ENCODE data around the gene NUMBL. TPM values are rescaled to one million over a fixed set of nuclear protein-coding genes. Genes with fewer than 3 reads are reported as not detected.
A peak's percentile ranks its signal among the peaks of the same experiment; 100 is the strongest.

The NUMBL gene
- total RNA-seq, 2 experiments from 2014 or later = 4.9 to 8.9 TPM

DNA sequence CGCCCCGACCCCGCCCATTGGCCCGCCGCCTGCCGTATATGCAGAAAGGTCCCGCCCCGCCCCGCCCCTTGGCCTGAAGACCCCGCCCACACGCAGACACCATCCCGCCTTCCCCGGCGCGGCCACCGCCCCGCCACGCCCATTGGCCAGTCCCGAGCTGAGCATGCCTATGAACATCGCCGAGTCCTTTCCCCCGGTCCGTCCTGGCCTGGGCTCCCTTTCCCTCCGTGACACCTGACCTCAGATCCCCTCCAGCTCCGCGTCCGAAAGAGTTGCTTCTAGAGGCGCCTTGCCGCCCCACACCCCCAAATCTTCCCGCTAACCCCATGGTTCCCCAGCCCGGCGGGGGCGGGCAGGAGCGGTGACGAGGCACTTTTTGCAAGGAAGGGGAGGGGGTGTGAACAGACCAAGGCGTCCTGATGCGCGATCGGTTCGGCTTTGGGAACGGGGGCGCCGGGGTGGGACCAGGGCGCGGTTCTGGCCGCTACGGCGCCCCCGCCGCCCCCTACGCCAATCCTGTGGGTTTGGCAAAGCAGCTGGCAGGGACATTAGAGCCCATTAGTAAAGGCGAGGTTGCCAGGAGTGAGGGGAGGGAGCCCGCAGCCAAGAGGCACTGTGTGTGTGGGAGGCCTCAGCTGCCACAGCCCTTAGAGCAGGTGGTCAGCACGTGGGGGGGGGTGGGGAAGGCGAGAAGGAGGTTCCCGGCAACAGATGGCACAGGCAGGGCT is 406 bp upstream of the NUMBL start:
- no peak for TF ChIP-seq EZH2phosphoT487 (IDR thresholded peaks at IDR 0.05; ENCODE audit: borderline replicate concordance, low read depth, low read length)
- TF ChIP-seq, protein P1, sequence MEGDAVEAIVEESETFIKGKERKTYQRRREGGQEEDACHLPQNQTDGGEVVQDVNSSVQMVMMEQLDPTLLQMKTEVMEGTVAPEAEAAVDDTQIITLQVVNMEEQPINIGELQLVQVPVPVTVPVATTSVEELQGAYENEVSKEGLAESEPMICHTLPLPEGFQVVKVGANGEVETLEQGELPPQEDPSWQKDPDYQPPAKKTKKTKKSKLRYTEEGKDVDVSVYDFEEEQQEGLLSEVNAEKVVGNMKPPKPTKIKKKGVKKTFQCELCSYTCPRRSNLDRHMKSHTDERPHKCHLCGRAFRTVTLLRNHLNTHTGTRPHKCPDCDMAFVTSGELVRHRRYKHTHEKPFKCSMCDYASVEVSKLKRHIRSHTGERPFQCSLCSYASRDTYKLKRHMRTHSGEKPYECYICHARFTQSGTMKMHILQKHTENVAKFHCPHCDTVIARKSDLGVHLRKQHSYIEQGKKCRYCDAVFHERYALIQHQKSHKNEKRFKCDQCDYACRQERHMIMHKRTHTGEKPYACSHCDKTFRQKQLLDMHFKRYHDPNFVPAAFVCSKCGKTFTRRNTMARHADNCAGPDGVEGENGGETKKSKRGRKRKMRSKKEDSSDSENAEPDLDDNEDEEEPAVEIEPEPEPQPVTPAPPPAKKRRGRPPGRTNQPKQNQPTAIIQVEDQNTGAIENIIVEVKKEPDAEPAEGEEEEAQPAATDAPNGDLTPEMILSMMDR (conservative IDR thresholded peaks at IDR 0.05; ENCODE audit: low read length) = no peak
- H2AFZ ChIP-seq (ENCODE audit: low read length) = peak overlapping the region; percentile 87
- peaks cover 17% of the 10 kb centered on the region for H3K4me1 ChIP-seq (ENCODE audit: insufficient read depth, low read length, poor library complexity, severe bottlenecking)
- CTCF ChIA-PET (ENCODE audit: unreplicated experiment) = no interaction called here
- intact Hi-C loops (cut with micrococcal nuclease; ENCODE audit: unreplicated experiment) = no loop called here
- DNase-seq (ENCODE audit: low spot score) = peak; percentile 88
- no peaks in the 10 kb centered on the region for H3K79me2 ChIP-seq (ENCODE audit: insufficient read depth, low read depth, low read length)
- H3K9me2 ChIP-seq (ENCODE audit: insufficient read depth, low read length) = no peaks in the 10 kb centered on the region
- no peaks in the 10 kb centered on the region for H4K20me1 ChIP-seq (ENCODE audit: insufficient read depth, low read length)
- POLR2A ChIA-PET = interaction anchor here (0.6 to 0.9 kb wide), 4 partner anchors 25 to 1148 kb away, joined by 3 to 5 read pairs (median 4); no protein-coding TSS in a partner anchor
- peak overlapping the region; percentile 95 for H3K4me2 ChIP-seq (ENCODE audit: low read length)
- BruUV-seq (replicated peaks) = no TSS peak
- H3K36me3 ChIP-seq (ENCODE audit: insufficient read depth, low read length) = no peaks in the 10 kb centered on the region
- H3K9me3 ChIP-seq (ENCODE audit: low read length) = no peaks in the 10 kb centered on the region
- H3K27ac ChIP-seq (ENCODE audit: low read depth, low read length, poor library complexity, severe bottlenecking) = peak overlapping the region; percentile 23
- peak overlapping the region; percentile 66 for H3K4me3 ChIP-seq (ENCODE audit: low read depth, low read length, poor library complexity, severe bottlenecking)

DNA sequence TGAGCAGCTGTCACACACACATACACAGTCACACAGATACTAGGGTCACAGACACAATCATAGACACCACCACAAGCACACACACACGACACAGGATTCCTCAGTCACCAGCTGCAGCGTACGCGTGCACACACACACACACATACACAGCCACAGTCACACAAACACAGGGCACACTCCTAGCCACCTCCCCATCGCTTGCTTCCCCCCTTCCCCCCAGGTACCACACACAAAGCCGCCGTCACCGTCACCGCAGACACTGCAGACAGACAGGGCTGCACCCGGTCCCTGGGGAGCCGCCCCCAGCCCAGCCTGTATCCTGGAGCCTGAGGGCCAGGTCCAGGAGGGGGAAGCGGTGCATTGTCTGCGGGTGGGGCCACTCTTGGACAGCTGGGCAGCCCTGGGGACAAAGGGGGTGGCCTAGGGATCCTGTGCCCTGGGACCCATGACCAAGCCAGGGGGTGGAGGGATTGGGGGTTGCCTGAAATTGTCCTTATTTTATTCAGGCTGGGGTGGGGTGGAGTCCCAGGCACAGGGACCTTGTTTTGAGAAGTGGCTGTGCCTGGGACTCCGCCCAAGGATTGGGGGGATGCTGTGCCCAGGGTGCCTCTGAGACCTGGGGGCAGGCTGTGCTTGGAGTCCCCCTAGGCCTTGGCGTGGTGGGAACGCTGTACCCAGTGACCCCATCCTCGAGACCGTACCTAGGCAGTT is 957 bp downstream of the NUMBL start:
- no peak overlapping the region for H2AFZ ChIP-seq (ENCODE audit: low read length)
- H3K9me2 ChIP-seq (ENCODE audit: insufficient read depth, low read length) = no peaks in the 10 kb centered on the region
- H3K4me2 ChIP-seq (ENCODE audit: low read length) = peak overlapping the region; percentile 74
- no TSS peak for BruUV-seq (replicated peaks)
- H3K9me3 ChIP-seq (ENCODE audit: low read length) = no peaks in the 10 kb centered on the region
- H3K79me2 ChIP-seq (ENCODE audit: insufficient read depth, low read depth, low read length) = no peaks in the 10 kb centered on the region
- POLR2A ChIA-PET = no interaction called here
- DNase-seq (ENCODE audit: low spot score) = no peak
- peaks cover 17% of the 10 kb centered on the region for H3K4me1 ChIP-seq (ENCODE audit: insufficient read depth, low read length, poor library complexity, severe bottlenecking)
- no peaks in the 10 kb centered on the region for H3K36me3 ChIP-seq (ENCODE audit: insufficient read depth, low read length)
- CTCF ChIA-PET (ENCODE audit: unreplicated experiment) = no interaction called here
- no peak for TF ChIP-seq EZH2phosphoT487 (IDR thresholded peaks at IDR 0.05; ENCODE audit: borderline replicate concordance, low read depth, low read length)
- TF ChIP-seq, protein P1 (conservative IDR thresholded peaks at IDR 0.05; ENCODE audit: low read length) = no peak
- intact Hi-C loops (cut with micrococcal nuclease; ENCODE audit: unreplicated experiment) = no loop called here
- H4K20me1 ChIP-seq (ENCODE audit: insufficient read depth, low read length) = no peaks in the 10 kb centered on the region
- H3K27ac ChIP-seq (ENCODE audit: low read depth, low read length, poor library complexity, severe bottlenecking) = no peak overlapping the region
- H3K4me3 ChIP-seq (ENCODE audit: low read depth, low read length, poor library complexity, severe bottlenecking) = peak overlapping the region; percentile 66

DNA sequence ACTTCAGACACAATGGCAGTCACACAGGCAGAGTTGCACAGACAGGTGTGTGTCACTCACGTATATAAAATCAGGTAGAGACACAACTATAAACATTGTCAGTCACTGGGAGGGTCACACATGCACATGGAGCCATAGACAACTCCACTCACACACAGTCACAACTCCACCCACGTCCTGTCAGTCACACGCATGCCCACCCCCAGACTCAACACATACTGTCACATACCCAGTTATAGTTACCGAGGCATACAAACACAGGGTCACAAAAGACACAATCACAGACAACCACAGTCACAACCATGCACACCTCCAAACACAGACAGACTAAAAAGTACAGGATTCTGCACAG is 1.5 kb downstream of the NUMBL start:
- H4K20me1 ChIP-seq (ENCODE audit: insufficient read depth, low read length) = no peaks in the 10 kb centered on the region
- no peaks in the 10 kb centered on the region for H3K36me3 ChIP-seq (ENCODE audit: insufficient read depth, low read length)
- DNase-seq (ENCODE audit: low spot score) = no peak
- ChIA-PET CTCF (ENCODE audit: unreplicated experiment) (no interaction called here), POLR2A (no interaction called here)
- no peak for TF ChIP-seq EZH2phosphoT487 (IDR thresholded peaks at IDR 0.05; ENCODE audit: borderline replicate concordance, low read depth, low read length)
- TF ChIP-seq, protein P1 (conservative IDR thresholded peaks at IDR 0.05; ENCODE audit: low read length) = no peak
- BruUV-seq (replicated peaks) = no TSS peak
- no peaks in the 10 kb centered on the region for H3K79me2 ChIP-seq (ENCODE audit: insufficient read depth, low read depth, low read length)
- no peak overlapping the region for H2AFZ ChIP-seq (ENCODE audit: low read length)
- H3K4me2 ChIP-seq (ENCODE audit: low read length) = peak overlapping the region; percentile 74; the same call in 1 of the 2 replicates
- H3K4me3 ChIP-seq (ENCODE audit: low read depth, low read length, poor library complexity, severe bottlenecking) = no peak overlapping the region
- no peak overlapping the region for H3K27ac ChIP-seq (ENCODE audit: low read depth, low read length, poor library complexity, severe bottlenecking)
- no peaks in the 10 kb centered on the region for H3K9me3 ChIP-seq (ENCODE audit: low read length)
- no peaks in the 10 kb centered on the region for H3K9me2 ChIP-seq (ENCODE audit: insufficient read depth, low read length)
- H3K4me1 ChIP-seq (ENCODE audit: insufficient read depth, low read length, poor library complexity, severe bottlenecking) = peaks cover 17% of the 10 kb centered on the region
- intact Hi-C loops (cut with micrococcal nuclease; ENCODE audit: unreplicated experiment) = no loop called here
